Vagina (tissue), 2 donors: Measurements from ENCODE around the gene SORCS1. TPM values are rescaled to one million over a fixed set of nuclear protein-coding genes. Genes with fewer than 3 reads are reported as not detected.
A peak's percentile ranks its signal among the peaks of the same experiment; 100 is the strongest.

Experiments used
- DNase-seq, 2 donors: peaks; one replicate each; pipeline ENCODE4 v3.0.0-alpha.2; 2017; ENCODE audit errors: extremely low spot score in 2 of 2
- H3K27ac ChIP-seq: fragments of 200-600 bp; sonication (generic); one replicate; pipeline ENCODE4 v1.5.1; 2019
- H3K27me3 ChIP-seq: fragments of 200-600 bp; sonication (generic); one replicate; pipeline ENCODE4 v1.5.1; 2019
- H3K36me3 ChIP-seq, 2 donors: fragments of 200-600 bp; sonication (generic); one replicate each; pipeline ENCODE4 v1.5.1; 2017 to 2019
- H3K4me1 ChIP-seq: fragments of 200-600 bp; sonication (generic); one replicate; pipeline ENCODE4 v1.5.1; 2019
- H3K4me3 ChIP-seq, 2 donors: fragments of 200-600 bp; sonication (generic); 1 replicate in 1 of 2; 2 replicates in 1 of 2; pipeline ENCODE4 v1.5.1; 2016 to 2019
- H3K9me3 ChIP-seq: fragments of 200-600 bp; sonication (generic); one replicate; pipeline ENCODE4 v1.5.1; 2019
- POLR2A ChIP-seq, 2 donors: fragments of 450-650 bp; IDR thresholded peaks; one replicate each; pipeline ENCODE4 v1.6.1; 2017; ENCODE audit warnings: antibody characterized with exemption in 2 of 2, mild to moderate bottlenecking in 2 of 2, moderate library complexity in 2 of 2
- POLR2AphosphoS5 ChIP-seq, 2 donors: sonication (generic); formaldehyde crosslinking; IDR thresholded peaks; one replicate each; pipeline ENCODE4 v1.9.0; 2017; ENCODE audit warnings: antibody characterized with exemption in 2 of 2, mild to moderate bottlenecking in 2 of 2, low read depth in 1 of 2; ENCODE audit not compliant: insufficient read depth in 1 of 2
- intact Hi-C: fragments of 100-400 bp; cut with DNase I; formaldehyde crosslinking; loops from one replicate; pipeline ENCODE4 v1.15.1; 2023
- total RNA-seq: library from RNA; depleted of rRNA; stranded (reverse); fragments of >200 nt; gene quantifications from one replicate; pipeline ENCODE4 v1.2.3, GENCODE V29; 2016
- TF ChIP-seq, protein P1 (sequence below), 3 experiments: fragments of 450-650 bp in 2 of 3; fragments of 200-600 bp in 1 of 3; sonication (generic) in 1 of 3; IDR thresholded peaks; one replicate each; pipeline ENCODE4 v1.5.1; 2017 to 2019; ENCODE audit warnings: antibody characterized with exemption in 3 of 3, mild to moderate bottlenecking in 2 of 3, moderate library complexity in 2 of 3

Gene SORCS1
- total RNA-seq, 1 donor from 2014 or later: 5.9 TPM

DNA sequence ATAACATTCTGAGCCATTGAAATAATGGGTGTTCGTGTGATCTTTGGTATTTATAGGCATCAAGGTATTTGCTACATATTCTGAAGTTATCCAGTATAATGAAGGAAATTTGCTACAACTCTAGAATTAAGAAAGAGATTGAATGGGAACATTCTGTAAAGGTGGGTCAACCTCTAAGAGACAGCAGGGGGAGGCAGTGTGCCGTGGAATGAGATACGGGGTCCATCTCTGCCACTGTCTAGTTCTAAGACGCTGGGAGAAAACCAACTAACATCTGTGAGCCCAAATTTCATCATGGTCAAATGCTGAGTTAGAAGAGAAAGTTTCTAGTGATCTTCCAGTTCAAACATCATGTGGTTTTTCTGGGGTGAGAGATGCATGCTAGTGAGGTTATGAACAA, 368.9 kb downstream of the SORCS1 start:
- intact Hi-C loops: no loop called here
- Histone ChIP-seq H3K27ac (no peak overlapping the region), H3K4me3 (no peak overlapping the region), H3K36me3 (no peaks in the 10 kb centered on the region), H3K9me3 (no peaks in the 10 kb centered on the region), H3K4me1 (no peaks in the 10 kb centered on the region), H3K27me3 (no peaks in the 10 kb centered on the region)
- no peak for DNase-seq
- TF ChIP-seq POLR2A (IDR thresholded peaks at IDR 0.05): no peak
- TF ChIP-seq, protein P1, sequence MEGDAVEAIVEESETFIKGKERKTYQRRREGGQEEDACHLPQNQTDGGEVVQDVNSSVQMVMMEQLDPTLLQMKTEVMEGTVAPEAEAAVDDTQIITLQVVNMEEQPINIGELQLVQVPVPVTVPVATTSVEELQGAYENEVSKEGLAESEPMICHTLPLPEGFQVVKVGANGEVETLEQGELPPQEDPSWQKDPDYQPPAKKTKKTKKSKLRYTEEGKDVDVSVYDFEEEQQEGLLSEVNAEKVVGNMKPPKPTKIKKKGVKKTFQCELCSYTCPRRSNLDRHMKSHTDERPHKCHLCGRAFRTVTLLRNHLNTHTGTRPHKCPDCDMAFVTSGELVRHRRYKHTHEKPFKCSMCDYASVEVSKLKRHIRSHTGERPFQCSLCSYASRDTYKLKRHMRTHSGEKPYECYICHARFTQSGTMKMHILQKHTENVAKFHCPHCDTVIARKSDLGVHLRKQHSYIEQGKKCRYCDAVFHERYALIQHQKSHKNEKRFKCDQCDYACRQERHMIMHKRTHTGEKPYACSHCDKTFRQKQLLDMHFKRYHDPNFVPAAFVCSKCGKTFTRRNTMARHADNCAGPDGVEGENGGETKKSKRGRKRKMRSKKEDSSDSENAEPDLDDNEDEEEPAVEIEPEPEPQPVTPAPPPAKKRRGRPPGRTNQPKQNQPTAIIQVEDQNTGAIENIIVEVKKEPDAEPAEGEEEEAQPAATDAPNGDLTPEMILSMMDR (IDR thresholded peaks at IDR 0.05): peak; percentile 8 to 37 (median 22)

DNA sequence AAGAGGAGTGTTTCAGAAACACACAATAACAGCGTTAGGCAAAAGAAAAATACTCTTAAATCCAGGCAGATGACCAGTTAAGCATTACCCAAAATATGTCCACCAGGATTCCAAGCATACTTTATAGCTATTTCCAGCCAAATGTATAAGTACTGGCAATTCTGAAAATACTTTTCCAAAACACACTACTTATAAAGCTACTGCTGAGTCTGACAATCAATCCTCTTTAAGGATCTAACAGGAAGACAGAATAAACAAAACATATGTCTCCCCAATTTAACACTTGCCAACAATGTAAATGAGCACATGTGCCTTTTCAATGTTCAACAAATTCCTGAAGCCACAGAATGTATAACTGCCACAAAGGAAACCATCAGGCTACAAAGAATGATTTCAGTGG, 370.9 kb downstream of the SORCS1 start:
- Histone ChIP-seq H3K4me3 (no peak overlapping the region), H3K36me3 (no peaks in the 10 kb centered on the region), H3K27ac (no peak overlapping the region), H3K4me1 (no peaks in the 10 kb centered on the region), H3K27me3 (no peaks in the 10 kb centered on the region), H3K9me3 (no peaks in the 10 kb centered on the region)
- no peak for DNase-seq
- TF ChIP-seq, protein P1 (IDR thresholded peaks at IDR 0.05): no peak
- no peak for TF ChIP-seq POLR2A (IDR thresholded peaks at IDR 0.05)
- TF ChIP-seq POLR2AphosphoS5 (IDR thresholded peaks at IDR 0.05; ENCODE audit: insufficient read depth in 1 of 2, low read depth in 1 of 2): no peak
- intact Hi-C loops: no loop called here

DNA sequence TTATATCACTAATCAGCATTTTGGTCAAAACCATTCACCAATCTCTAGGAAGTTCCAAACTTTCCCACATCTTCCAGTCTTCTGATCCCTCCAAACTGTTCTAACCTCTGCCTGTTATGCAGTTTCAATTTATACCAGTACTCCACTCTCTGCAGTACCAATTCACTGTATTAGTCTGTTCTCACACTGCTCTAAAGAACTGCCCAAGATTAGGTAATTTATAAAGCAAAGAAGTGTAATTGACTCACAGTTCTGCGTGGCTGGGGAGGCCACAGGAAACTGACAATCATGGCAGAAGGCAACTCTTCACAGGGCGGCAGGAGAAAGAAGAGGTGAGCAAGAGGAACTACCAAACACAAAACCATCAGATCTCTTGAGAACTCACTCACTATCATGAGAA, 374.9 kb downstream of the SORCS1 start:
- Histone ChIP-seq H3K36me3 (no peaks in the 10 kb centered on the region), H3K4me3 (no peak overlapping the region), H3K4me1 (no peaks in the 10 kb centered on the region), H3K27me3 (no peaks in the 10 kb centered on the region), H3K9me3 (no peaks in the 10 kb centered on the region), H3K27ac (no peak overlapping the region)
- intact Hi-C loops: no loop called here
- no peak for DNase-seq
- no peak for TF ChIP-seq POLR2AphosphoS5 (IDR thresholded peaks at IDR 0.05; ENCODE audit: insufficient read depth in 1 of 2, low read depth in 1 of 2)
- TF ChIP-seq, protein P1 (IDR thresholded peaks at IDR 0.05): no peak
- no peak for TF ChIP-seq POLR2A (IDR thresholded peaks at IDR 0.05)

DNA sequence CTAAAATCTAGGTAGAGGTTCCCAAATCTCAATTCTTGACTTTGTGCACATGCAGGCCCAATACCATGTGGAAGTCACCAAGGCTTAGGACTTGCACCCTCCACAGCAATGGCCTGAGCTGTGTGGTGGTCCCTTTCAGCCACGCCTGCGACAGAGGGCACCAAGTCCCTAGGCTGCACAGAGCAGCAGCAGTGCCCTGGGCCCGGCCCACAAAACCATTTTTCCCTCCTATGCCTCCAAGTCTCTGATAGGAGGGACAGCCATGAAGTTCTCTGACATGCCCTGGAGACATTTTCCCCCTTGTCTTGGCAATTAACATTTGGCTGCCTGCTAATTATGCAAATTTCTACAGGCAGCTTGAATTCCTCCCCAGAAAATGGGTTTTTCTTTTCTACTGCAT, 375.5 kb downstream of the SORCS1 start:
- Histone ChIP-seq H3K27me3 (no peaks in the 10 kb centered on the region), H3K27ac (no peak overlapping the region), H3K36me3 (no peaks in the 10 kb centered on the region), H3K4me3 (no peak overlapping the region), H3K4me1 (no peaks in the 10 kb centered on the region), H3K9me3 (no peaks in the 10 kb centered on the region)
- intact Hi-C loops: no loop called here
- TF ChIP-seq POLR2AphosphoS5 (IDR thresholded peaks at IDR 0.05; ENCODE audit: insufficient read depth in 1 of 2, low read depth in 1 of 2): no peak
- no peak for DNase-seq

DNA sequence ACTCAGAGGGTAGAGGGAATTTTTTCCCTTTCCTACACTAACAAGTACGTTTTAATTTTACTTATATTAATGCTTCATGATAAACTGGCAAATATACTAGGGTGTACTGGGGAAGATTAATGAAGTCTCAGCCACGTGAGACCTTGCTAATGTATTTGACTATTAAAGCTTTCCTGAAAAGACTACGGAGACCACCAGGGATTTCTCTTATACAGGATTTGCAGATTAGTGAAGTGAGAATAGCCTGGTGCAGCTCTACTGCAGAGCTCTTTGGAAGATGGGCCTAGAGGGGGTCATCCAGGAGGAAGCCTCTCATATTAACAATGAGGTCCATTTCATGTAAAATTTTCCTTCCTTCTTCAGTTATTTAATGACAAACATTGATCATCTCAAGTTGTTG, 379.0 kb downstream of the SORCS1 start:
- TF ChIP-seq POLR2AphosphoS5 (IDR thresholded peaks at IDR 0.05; ENCODE audit: insufficient read depth in 1 of 2, low read depth in 1 of 2) (no peak), POLR2A (IDR thresholded peaks at IDR 0.05) (no peak)
- TF ChIP-seq, protein P1 (IDR thresholded peaks at IDR 0.05): no peak
- intact Hi-C loops: no loop called here

DNA sequence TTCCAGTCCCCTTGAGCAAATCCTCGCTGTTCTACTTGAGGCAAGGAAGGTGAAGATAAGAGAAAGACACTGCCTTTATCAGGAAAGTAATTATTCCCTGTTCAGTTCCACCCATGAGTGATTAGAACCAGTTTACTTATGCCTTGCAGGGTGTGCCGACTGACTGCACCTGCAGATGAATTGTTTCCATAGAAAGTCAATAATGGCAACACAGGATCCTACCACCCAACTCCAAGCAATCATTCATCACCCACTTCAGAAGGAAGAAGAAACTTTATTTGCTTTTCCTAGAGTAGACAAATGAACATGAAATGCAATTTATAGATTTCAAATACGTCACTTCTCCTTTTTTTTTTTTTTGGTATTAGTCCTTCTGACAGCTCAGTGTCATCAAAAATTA, 383.9 kb downstream of the SORCS1 start:
- no peaks in the 10 kb centered on the region for H3K9me3 ChIP-seq
- intact Hi-C loops: no loop called here
- no peaks in the 10 kb centered on the region for H3K36me3 ChIP-seq
- TF ChIP-seq POLR2AphosphoS5 (IDR thresholded peaks at IDR 0.05; ENCODE audit: insufficient read depth in 1 of 2, low read depth in 1 of 2) (no peak), POLR2A (IDR thresholded peaks at IDR 0.05) (no peak)
- TF ChIP-seq, protein P1 (IDR thresholded peaks at IDR 0.05): no peak
- H3K4me3 ChIP-seq: no peak overlapping the region
- H3K27ac ChIP-seq: no peak overlapping the region
- no peaks in the 10 kb centered on the region for H3K27me3 ChIP-seq
- no peaks in the 10 kb centered on the region for H3K4me1 ChIP-seq
- no peak for DNase-seq

More for the DNA sequence above, 379.0 kb downstream of the SORCS1 start:
- Histone ChIP-seq H3K36me3 (no peaks in the 10 kb centered on the region), H3K4me3 (no peak overlapping the region), H3K9me3 (no peaks in the 10 kb centered on the region), H3K4me1 (no peaks in the 10 kb centered on the region), H3K27me3 (no peaks in the 10 kb centered on the region), H3K27ac (no peak overlapping the region)
- DNase-seq: no peak
